Gastrocnemius medialis (tissue), 4 donors: ENCODE data around the gene KIF3A. TPM values are rescaled to one million over a fixed set of nuclear protein-coding genes. Genes with fewer than 3 reads are reported as not detected.

Source experiments
- ATAC-seq, 2 donors: fragments of 150-250 bp; one replicate each; pipeline ENCODE4 v1.9.1; 2016
- DNase-seq, 2 donors: peaks; one replicate each; pipeline ENCODE4 v3.0.0-alpha.2; 2019
- H3K27ac ChIP-seq, 4 donors: fragments of 200-600 bp; sonication (generic); 1 replicate in 1 of 4; 2 replicates in 3 of 4; pipeline ENCODE4 v1.5.1; 2016 to 2018; ENCODE audit warnings: mild to moderate bottlenecking in 2 of 4, moderate library complexity in 1 of 4
- H3K27me3 ChIP-seq, 3 donors: fragments of 200-600 bp; sonication (generic) in 2 of 3; 1 replicate in 1 of 3; 2 replicates in 2 of 3; pipeline versions ENCODE4 v1.5.1 to v1.6.0; 2016 to 2019; ENCODE audit warnings: mild to moderate bottlenecking in 1 of 3, moderate library complexity in 1 of 3
- H3K36me3 ChIP-seq, 2 donors: fragments of 200-600 bp; sonication (generic) in 1 of 2; one replicate each; pipeline ENCODE4 v1.5.1; 2017 to 2018
- H3K4me1 ChIP-seq, 2 donors: fragments of 200-600 bp; sonication (generic) in 1 of 2; one replicate each; pipeline ENCODE4 v1.5.1; 2016 to 2017; ENCODE audit warnings: mild to moderate bottlenecking in 2 of 2
- H3K4me3 ChIP-seq, 4 donors: fragments of 200-600 bp; sonication (generic) in 3 of 4; 1 replicate in 1 of 4; 2 replicates in 3 of 4; pipeline ENCODE4 v1.5.1; 2016 to 2019; ENCODE audit warnings: mild to moderate bottlenecking in 2 of 4
- H3K9me3 ChIP-seq, 3 donors: fragments of 200-600 bp; sonication (generic) in 2 of 3; 1 replicate in 1 of 3; 2 replicates in 2 of 3; pipeline ENCODE4 v1.5.1; 2016 to 2019
- POLR2A ChIP-seq, 2 donors: fragments of 450-650 bp; IDR thresholded peaks; one replicate each; pipeline ENCODE4 v1.6.1; 2017; ENCODE audit warnings: antibody characterized with exemption in 2 of 2, mild to moderate bottlenecking in 2 of 2, moderate library complexity in 2 of 2
- in situ Hi-C, 4 donors: fragments of 200-750 bp; cut with MboI; loops; one replicate each; pipeline versions ENCODE4 v1.15.0 to v1.8.0; 2017; ENCODE audit warnings: low sequenced_read_pairs in 4 of 4
- intact Hi-C: fragments of 100-400 bp; cut with DNase I; formaldehyde crosslinking; loops from one replicate; pipeline ENCODE4 v1.15.1; 2023; ENCODE audit warnings: low total_unique reads
- total RNA-seq, 4 donors: library from RNA; depleted of rRNA; stranded (reverse); fragments of >200 nt; gene quantifications; one replicate each; pipeline versions ENCODE4 v1.1.0 to v1.2.3, GENCODE V29; 2016
- TF ChIP-seq, protein P1 (sequence below), 5 experiments: fragments of 450-650 bp in 3 of 5; fragments of 200-600 bp in 2 of 5; sonication (generic) in 2 of 5; IDR thresholded peaks in 4 of 5; conservative IDR thresholded peaks in 1 of 5; 1 replicate in 4 of 5; 2 replicates in 1 of 5; pipeline ENCODE4 v1.5.1; 2016 to 2019; ENCODE audit warnings: antibody characterized with exemption in 5 of 5, mild to moderate bottlenecking in 3 of 5, moderate library complexity in 3 of 5

Gene KIF3A
- total RNA-seq, 4 donors from 2014 or later: 2.5 to 4.2 (median 3.4) TPM

DNA sequence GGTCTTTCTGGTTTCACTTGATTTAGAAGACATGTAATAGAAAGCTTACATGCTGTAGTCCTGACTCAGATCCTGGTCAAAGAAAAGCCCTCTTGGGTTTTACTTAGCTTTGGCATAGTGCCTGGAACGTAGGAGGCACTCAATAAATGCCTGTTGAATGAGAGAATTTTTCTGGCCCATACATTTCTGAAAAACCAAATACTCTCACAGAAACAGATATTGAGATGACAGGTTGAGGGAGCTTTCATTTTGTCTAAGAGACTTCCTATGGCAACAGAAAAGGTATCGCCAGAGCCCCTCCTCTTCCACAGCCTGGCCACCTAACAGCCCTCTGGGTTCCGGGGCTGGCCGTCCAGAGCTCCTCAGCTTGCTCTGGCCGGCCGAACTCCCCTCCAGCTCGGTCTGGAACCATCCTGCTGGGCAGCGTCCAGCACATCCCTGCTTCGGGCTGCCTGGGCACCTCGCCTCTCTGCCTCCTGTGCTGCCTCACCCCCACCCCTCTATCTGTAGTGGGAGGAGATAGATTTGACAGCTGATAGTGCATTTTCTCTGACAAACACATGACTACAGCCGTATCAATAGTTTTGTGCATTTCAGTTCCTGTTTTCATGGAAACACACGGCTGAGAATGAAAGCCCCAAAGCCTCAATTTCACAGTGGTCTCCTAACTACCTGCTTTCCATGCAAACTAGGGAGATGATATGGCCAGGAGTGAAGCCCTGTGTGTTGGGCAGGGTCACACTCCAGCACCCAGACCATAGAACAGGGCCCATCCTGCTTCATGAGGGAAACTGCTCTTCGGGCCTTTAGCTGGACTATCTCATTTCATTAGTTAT, 62.5 kb downstream of the KIF3A start:
- DNase-seq: no peak
- H3K4me1 ChIP-seq: no peaks in the 10 kb centered on the region
- H3K27me3 ChIP-seq: no peaks in the 10 kb centered on the region
- no peak overlapping the region for H3K27ac ChIP-seq
- H3K9me3 ChIP-seq: no peaks in the 10 kb centered on the region
- no peaks in the 10 kb centered on the region for H3K36me3 ChIP-seq
- TF ChIP-seq POLR2A (IDR thresholded peaks at IDR 0.05): no peak
- TF ChIP-seq, protein P1, sequence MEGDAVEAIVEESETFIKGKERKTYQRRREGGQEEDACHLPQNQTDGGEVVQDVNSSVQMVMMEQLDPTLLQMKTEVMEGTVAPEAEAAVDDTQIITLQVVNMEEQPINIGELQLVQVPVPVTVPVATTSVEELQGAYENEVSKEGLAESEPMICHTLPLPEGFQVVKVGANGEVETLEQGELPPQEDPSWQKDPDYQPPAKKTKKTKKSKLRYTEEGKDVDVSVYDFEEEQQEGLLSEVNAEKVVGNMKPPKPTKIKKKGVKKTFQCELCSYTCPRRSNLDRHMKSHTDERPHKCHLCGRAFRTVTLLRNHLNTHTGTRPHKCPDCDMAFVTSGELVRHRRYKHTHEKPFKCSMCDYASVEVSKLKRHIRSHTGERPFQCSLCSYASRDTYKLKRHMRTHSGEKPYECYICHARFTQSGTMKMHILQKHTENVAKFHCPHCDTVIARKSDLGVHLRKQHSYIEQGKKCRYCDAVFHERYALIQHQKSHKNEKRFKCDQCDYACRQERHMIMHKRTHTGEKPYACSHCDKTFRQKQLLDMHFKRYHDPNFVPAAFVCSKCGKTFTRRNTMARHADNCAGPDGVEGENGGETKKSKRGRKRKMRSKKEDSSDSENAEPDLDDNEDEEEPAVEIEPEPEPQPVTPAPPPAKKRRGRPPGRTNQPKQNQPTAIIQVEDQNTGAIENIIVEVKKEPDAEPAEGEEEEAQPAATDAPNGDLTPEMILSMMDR (IDR thresholded peaks at IDR 0.05 in 4 of 5, conservative IDR thresholded peaks at IDR 0.05 in 1 of 5): no peak
- ATAC-seq: no peak
- in situ Hi-C loops (no loop called here), intact Hi-C loops (no loop called here)
- H3K4me3 ChIP-seq: no peak overlapping the region

DNA sequence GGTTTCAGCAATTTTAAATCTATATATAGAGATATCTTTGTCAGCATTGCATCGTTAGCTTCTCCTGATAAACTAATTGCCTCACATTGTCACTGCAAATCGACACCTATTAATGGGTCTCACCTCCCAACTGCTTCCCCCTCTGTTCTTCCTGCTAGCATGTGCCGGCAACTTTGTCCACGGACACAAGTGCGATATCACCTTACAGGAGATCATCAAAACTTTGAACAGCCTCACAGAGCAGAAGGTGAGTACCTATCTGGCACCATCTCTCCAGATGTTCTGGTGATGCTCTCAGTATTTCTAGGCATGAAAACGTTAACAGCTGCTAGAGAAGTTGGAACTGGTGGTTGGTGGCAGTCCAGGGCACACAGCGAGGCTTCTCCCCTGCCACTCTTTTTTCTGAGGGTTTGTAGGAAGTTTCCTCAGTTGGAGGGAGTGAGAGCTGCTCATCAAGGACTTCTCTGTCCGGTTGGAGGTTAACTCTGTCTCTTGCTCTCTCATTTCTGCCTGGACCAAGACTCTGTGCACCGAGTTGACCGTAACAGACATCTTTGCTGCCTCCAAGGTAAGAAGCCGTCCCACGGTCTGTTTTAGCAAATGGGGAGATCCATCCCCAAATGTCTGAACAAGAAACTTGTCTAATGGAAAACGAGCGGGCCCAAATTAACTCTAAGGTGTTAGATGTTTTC, 63.3 kb downstream of the KIF3A start, which contains the start of gene IL4:
TSS of gene IL4 (plus strand) at position 51 of the 692 bp plus-strand sequence. CDS start at position 113, 62 bp downstream.
- H3K27ac ChIP-seq: no peak within 1 kb of the TSS
- TF ChIP-seq, protein P1 (IDR thresholded peaks at IDR 0.05 in 4 of 5, conservative IDR thresholded peaks at IDR 0.05 in 1 of 5): no peak
- no peak for TF ChIP-seq POLR2A (IDR thresholded peaks at IDR 0.05)
- in situ Hi-C loops: no loop called here
- no peaks in the 10 kb centered on the region for H3K4me1 ChIP-seq
- no peak within 1 kb of the TSS for H3K4me3 ChIP-seq
- DNase-seq (no peak), ATAC-seq (no peak)
- H3K27me3 ChIP-seq: no peaks in the 10 kb centered on the region
- H3K36me3 ChIP-seq: no peaks in the 10 kb centered on the region
- no peaks in the 10 kb centered on the region for H3K9me3 ChIP-seq
- intact Hi-C loops: no loop called here

DNA sequence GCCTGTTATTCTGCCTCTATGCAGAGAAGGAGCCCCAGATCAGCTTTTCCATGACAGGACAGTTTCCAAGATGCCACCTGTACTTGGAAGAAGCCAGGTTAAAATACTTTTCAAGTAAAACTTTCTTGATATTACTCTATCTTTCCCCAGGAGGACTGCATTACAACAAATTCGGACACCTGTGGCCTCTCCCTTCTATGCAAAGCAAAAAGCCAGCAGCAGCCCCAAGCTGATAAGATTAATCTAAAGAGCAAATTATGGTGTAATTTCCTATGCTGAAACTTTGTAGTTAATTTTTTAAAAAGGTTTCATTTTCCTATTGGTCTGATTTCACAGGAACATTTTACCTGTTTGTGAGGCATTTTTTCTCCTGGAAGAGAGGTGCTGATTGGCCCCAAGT, 63.9 kb downstream of the KIF3A start:
- no peaks in the 10 kb centered on the region for H3K36me3 ChIP-seq
- H3K9me3 ChIP-seq: no peaks in the 10 kb centered on the region
- in situ Hi-C loops: no loop called here
- H3K27me3 ChIP-seq: no peaks in the 10 kb centered on the region
- no peak overlapping the region for H3K4me3 ChIP-seq
- TF ChIP-seq, protein P1 (IDR thresholded peaks at IDR 0.05 in 4 of 5, conservative IDR thresholded peaks at IDR 0.05 in 1 of 5): no peak
- TF ChIP-seq POLR2A (IDR thresholded peaks at IDR 0.05): no peak
- ATAC-seq: no peak
- DNase-seq: no peak
- no peak overlapping the region for H3K27ac ChIP-seq
- H3K4me1 ChIP-seq: no peaks in the 10 kb centered on the region
- intact Hi-C loops: no loop called here

DNA sequence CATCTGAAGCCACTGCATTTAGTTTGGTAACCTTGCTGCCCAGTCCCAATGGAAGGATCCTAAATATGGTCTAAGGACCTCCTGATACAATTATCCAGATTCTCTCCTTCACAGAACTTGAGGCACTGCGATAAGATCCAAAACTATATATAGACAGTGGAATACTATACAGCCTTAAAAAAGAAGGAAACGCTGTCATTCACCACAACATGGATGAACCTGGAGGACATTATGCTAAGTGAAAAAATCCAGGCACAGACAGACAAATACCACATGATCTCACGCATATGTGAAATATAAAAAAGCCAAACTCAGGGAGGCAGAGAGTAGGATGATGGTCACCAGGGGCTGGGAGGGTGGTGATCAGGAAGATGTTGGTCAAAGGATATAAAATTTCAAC, 66.3 kb downstream of the KIF3A start:
- no peak for TF ChIP-seq POLR2A (IDR thresholded peaks at IDR 0.05)
- TF ChIP-seq, protein P1 (IDR thresholded peaks at IDR 0.05 in 4 of 5, conservative IDR thresholded peaks at IDR 0.05 in 1 of 5): no peak
- intact Hi-C loops: no loop called here
- no peaks in the 10 kb centered on the region for H3K36me3 ChIP-seq
- H3K27ac ChIP-seq: no peak overlapping the region
- in situ Hi-C loops: no loop called here
- no peaks in the 10 kb centered on the region for H3K4me1 ChIP-seq
- DNase-seq (no peak), ATAC-seq (no peak)
- H3K4me3 ChIP-seq: no peak overlapping the region
- no peaks in the 10 kb centered on the region for H3K27me3 ChIP-seq
- no peaks in the 10 kb centered on the region for H3K9me3 ChIP-seq
